HG03066 (cell line): ENCODE data around the gene KLK7.

Experiments
- ATAC-seq: cut with Tn5 transposase; IDR thresholded peaks from one replicate; pipeline ENCODE4 v1.9.1; 2021; ENCODE audit warnings: low read depth; ENCODE audit not compliant: unreplicated experiment

Gene KLK7

GRCh38 chr19:50939596-50939995, 44.1 kb downstream of the KLK7 start:
- no peak for ATAC-seq

GRCh38 chr19:50933640-50934039, 50.1 kb downstream of the KLK7 start:
- no peak for ATAC-seq

DNA sequence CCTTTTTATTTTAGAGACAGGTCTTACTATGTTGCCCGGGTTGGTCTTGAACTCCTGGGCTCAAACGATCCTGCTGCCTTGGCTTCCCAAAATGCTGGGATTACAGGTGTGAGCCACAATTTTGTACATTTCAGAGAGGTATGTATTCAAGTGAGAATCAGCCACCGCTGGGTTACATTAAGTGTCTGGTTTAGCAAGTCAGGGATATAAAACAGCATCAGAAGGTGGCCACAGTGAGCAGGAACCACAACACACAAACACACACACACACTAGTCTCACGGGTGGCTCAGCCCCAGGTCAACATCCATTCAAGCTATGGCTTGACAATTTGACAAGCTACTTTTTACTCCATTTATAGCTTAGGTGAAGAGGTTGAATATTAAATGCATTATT, 51.0 kb downstream of the KLK7 start:
- ATAC-seq: no peak

- no peak for ATAC-seq
Measured at GRCh38 chr19:50932018-50932689, 51.6 kb downstream of the KLK7 start.

DNA sequence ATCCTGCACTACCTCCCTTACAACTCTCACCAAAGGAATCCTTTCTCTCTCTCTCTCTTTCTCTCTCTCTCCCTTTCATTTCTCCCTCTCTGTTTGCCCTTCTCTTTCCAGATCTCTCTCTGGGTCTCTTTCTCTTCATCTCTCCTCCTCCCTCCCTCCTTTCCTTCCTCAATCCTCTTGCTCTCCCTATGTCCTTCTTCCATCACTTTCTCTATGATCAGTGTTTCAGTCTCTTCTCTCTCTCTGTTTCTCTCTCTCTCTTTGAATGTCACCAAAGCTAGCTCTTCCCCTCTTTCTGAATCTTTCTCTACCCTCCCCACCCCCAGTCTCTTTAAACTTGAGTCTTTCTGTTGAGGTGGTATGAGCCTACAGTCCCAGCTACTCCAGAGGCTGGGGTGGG, 52.7 kb downstream of the KLK7 start:
- ATAC-seq: no peak

- ATAC-seq: no peak
Measured at GRCh38 chr19:50928831-50929230, 54.9 kb downstream of the KLK7 start.
